ENCODE results near the gene AWAT1.
"Not testable (repeated sequence)": the region's sequence is repeated elsewhere in the genome, so short reads cannot be mapped to it uniquely, and the experiment has no call there.

Gene AWAT1

DNA sequence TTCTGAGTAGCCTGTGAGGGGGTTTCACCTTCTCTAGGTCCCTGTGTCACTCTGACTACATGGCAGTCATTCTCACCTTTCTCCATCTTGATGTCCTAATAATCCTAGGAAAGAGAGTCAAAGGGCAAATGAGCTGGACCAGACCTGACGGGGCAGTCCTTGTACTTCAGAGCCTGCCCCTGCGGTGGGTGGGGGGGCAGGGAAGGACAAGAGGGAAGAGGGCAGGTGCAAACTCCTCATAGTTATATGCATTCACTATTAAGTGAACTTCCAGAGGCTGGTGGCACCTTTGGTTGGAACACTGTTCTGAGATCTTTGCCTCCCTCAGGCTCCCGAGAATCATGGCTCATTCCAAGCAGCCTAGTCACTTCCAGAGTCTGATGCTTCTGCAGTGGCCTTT lies at the start of gene AWAT1:
TSS of gene AWAT1 (plus strand) at position 301 of the 400 bp plus-strand sequence. CDS start at position 342, 41 bp downstream.
- no peak for DNase-seq

DNA sequence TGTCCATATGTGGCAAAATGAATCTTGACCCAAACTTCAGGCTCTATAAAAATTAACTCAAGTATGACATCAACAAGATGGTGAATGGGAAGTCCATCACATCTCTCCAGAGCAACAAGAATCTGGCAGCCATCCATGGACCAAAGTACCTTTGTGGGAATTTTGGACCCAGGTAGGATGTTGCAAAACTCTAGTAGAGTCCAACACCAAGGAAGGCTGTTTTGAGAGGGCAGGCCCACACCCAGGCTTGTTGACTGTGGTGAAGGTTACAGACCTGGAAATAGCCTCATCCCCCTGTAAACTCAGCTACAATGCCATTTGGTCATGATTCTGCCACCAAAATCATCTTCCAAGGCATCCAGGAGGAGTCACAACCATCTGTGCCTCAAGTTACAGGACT lies 44.2 kb upstream of the AWAT1 start:
- no peak for DNase-seq

DNA sequence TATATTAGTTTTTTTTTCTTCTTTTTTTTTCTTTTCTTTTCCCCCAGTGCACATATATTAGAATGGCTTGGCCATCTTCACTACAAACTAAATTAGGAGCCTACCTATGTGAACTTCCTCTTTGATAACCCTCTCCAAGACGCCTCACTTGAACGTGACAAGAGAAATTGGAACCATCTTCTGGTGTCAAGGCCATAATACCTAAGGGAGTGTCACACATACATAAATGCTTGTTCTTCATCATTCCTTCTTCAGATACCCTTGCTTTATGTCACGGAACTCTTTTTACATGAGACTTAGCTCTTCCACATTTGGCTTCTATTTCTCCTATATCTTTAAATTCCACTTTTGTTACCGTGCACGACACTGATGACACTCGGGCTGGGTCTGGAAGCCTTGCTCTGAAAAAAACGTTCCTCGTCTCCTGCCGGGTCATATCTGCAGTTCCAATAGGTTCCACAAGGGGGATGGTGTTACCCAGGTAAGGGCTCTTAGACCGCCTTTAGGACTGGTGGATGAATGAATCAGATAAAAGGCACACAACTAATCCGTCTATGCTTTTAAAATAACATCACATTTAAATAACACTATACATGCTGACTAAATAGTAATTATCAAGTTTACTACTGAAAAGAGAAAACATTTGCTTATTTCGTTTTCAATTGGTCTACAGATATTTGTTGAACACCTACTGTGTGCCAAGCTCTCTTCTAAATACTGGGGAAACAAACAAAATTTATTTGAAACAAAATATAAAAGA lies 37.3 kb upstream of the AWAT1 start:
- DNase-seq = peak; percentile 82

DNA sequence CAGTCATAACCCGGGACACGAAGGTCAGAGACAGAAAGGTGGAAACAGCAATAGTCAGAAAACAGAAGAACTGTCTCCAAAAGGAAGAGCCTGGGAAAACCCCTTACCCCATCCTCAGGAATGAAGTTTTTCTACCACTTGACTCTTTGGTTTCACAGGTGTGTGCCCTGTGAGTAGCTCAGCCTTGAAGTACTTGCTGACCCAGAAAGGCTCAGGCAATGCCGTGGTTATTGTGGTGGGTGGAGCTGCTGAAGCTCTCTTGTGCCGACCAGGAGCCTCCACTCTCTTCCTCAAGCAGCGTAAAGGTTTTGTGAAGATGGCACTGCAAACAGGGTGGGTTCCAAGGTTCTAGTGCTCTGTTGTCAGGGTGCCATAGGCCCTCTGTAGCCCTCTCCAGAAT lies 32.7 kb upstream of the AWAT1 start:
- no peak for DNase-seq

DNA sequence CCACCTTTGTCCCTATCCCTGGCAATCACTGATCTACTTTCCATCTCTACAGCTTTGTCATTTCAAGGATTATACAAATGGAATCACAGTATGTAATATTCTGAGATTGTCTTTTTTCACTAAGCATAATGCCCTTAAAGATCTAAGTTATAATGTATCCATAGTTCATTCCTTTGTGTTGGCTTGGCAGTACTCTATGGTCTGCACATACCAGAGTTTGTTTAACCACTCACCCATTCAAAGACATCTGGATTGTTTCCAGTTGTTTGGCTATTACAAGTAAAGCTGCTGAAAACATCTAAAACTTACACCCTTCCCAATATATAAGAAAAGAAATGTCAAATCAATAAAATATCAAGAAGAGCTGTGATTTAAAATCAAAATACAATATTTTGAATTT lies 26.0 kb upstream of the AWAT1 start:
- no peak for DNase-seq

DNA sequence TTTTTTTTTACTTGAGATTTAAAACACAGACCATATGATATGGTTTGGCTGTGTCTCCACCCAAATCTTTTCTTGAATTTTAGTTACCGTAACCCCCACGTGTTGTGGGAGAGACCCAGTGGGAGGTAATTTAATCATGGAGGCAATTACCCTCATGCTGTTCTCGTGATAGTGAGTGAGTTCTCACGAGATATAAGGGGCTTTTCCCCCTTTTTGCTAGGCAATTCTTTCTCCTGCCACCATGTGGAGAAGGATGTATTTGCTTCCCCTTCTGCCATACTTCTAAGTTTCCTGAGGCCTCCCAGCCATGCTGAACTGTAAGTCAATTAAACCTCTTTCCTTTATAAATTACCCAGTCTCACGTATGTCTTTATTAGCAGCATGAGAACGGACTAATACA lies 24.9 kb upstream of the AWAT1 start:
- DNase-seq = peak; percentile 26

DNA sequence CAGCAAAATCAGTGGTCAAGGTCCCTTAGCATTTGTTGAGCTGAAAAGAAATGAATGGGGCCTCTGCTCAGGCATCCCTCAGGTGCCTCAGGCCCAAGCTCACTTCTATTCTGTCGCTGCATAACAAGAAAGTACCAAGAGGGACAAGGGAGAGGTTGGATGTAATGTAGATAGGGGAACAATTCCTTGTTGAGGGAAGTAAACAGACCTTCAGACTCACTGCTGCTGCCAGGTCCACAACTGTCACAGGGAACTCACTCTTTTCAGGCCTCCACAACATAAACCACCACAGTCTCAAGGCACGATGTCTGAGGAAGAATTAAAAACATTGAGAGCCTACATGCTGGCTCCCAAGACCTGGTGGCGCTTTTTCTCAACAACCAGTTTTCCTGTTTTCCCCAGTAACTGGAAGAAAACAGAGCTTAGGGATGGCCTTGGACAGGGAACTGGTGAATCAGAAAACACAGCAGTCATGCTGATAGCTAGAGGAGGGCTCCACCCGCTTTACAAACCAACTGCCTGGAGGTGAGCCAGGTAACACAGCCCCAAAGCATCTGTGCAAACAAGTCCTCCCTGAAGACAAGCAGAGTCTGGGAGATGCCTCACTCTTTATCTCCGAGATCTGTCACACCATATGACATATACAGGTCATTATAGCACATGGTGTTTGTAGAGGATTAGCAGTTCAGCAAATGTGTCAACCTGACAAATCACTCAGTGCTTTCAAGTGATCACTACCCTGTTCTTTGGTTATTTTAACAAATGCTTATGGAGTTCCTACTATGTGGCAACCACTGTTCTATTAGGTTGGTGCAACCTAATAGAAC lies 14.3 kb upstream of the AWAT1 start:
- DNase-seq = no peak

DNA sequence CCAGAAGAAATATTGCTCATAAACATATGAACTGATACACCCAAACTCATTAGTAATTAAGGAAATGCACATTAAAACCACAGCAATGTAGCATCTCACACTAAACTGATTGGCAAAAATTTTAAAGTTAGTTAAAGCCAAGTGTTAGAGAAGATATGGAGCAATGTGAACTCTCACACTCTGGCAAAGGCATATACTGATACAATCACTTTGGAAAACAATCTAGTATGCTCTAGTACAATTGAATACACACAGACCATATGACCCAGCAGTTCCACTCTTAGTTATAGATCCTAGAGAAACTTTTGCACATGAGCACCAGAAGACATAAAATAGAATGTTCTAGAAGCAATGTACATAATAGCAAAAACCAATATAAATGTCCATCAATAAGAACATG lies 8.4 kb upstream of the AWAT1 start:
- no peak for DNase-seq

DNA sequence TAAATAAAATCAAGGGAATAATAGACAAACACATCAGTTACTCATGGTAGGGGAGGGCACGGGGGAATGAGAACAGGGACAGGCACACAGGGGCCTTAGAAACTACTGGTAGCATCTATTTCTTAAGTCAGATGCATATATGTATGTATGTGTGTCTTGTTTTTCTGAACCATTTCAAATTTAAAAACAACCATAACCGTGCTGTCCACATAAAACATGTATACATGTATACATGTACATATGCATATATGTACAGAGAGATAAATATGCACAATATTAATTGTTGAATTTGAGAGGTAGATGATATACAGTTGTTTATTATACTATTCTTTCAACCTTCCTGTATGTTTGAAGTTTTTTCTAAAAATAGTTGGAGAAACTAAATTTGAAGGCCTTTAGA lies 7.8 kb upstream of the AWAT1 start:
- DNase-seq = no peak

DNA sequence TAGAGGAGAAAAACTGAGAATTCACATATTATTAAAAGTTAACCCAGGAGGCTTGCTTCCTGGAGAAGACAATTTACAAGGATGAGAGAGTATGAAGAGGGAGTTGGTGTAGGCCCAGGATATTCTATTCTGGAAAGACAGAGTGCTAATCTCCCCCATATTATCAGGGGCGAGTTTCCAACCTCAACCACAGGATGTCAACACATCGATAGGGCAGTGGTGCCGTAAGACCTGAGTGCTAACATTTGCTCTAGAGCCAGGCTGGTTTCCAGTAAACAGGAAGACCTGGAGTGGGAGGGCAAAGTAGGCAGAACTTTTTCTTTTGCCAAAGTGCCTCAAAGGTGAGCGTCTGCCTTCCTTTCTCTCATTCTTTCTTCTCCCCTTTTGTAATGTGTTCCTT lies 2.8 kb upstream of the AWAT1 start:
- peak; percentile 36 for DNase-seq

DNA sequence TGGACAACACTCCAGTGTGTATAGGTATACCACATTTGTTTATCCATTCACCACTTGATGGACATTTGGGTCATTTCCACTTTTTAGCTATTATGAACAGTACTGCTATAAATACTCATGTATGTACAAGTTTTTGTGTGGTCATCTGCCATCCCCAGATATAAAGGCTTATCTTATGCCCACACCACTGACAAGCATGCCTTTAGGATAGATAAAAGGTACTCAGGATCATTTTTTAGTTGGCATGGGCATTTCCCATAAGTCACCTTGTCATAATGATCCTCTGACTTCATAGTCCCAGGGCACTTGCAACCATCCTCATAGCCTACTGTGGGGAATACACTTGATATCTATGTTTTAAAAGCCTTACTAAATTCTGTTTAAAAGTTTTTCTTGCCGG lies 6.3 kb downstream of the AWAT1 start:
- DNase-seq = peak; percentile 4

DNA sequence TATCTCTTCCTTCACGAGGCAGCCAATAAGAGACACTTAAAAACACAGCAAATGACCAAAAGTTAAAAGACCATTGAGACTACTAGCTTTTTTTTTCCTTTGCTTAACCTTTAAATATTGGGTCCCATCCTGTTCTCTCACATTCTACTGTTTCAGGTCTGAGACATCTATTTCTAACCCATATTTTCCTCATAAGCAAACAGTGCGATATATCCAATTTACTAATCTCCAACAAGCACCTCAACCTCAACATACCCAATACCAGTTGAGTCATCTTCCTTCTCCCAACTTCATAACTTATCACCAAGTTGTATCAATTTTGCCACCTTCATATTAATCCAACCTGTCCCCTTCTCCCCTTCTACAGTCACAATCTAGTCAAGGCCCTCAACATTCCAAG lies 7.0 kb downstream of the AWAT1 start:
- DNase-seq = no peak

DNA sequence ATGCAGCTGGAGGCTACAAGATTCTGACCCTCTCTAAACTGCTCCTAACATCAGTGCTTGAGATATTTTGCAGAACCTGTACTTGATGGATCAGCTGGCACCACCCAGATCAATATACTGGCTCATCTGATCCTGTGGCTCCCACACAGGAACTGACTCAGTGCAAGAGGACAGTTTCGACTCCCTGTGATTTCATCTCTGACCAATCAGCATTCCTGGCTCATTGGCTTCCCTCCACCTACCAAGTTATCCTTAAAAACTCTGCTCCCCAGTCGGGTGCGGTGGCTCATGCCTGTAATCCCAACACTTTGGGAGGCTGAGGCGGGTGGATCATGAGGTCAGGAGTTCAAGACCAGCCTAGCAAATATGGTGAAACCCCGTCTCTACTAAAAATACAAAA lies 9.1 kb downstream of the AWAT1 start:
- not testable (repeated sequence) for DNase-seq

DNA sequence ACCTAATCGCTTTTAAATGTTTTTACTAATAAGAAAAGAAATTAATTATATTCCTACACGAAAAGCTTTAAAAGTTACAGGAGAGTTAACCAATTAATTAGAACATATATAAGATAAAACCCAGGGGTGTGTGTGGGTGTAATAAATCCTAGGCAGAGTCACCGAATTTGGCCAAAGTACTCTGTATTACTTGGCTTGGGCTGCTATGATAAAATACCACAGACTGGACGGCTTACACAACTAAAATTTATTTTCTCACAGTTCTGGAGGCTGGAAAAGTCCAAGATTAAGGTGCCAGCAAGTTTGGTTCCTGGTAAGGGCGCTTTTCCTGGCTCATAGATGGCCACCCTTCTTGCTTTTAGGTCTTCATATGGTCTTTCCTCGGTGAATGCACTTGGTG lies 10.4 kb downstream of the AWAT1 start:
- no peak for DNase-seq

DNA sequence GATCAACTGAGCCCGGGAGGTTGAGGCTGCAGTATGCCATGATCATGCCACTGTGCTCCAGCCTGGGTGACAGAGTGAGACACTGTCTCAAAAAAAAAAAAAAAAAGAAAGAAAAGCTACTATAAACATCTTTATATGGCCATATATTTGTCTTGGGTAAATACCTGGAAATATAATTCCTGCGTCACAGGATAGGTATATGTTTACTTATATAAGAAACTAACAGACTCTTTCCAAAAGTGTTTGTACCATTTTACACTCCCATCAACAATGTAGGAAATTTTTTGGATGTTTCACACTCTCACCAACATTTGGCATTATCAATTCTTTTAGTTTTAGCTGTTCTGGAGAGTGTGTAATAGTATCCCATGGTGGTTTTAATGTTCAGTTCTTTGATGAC lies 12.8 kb downstream of the AWAT1 start:
- no peak for DNase-seq

DNA sequence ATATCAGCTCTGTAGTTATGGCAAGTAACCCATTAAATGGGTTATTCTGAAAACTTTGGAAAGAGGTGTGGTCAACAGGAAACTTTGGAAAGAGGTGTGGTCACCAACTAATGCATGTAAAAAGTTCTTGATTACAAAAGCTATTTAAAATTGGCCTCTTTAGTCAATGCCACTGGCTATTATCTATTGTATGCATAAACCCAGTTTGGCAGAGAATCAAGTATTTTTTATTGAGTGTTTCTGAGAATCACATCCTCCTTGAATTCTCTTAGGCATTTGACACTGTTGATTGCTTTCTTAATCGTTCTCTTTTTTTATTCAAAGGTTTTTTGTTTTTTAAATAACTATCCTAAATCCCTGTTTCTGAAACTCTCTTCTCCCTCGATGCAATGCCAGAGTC lies 18.0 kb downstream of the AWAT1 start:
- peak; percentile 23 for DNase-seq

DNA sequence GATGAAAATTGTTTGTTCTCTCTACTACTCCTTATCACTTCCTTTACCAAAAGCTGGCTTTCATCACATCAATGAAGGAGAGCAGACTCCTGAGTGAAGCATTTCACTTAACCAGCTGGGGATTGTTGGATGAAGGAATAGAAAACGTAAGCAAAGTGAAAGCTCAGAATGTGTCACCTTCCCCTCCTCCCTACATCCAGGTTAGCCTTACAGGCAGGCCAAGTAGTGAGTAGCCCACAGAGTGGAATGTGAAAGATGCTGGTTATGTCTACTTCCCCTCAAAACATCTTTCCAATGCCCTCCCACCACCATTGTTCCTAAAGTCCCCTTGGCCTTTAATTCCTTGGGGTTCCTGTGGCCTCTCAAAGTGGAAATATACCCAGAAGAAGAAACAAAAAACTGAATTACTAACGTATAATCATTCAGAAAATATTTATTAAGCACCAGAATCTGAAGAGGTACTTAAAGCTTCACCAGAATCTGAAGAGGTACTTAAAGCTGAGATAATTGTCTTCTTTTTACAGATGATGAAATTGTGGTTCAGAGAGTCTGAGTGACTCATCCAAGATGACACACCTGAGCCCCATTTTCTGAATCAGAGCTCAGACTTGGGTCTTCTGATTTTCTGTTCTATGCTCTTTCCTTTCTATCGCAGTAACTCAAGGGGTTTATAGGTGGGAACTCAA lies 19.1 kb downstream of the AWAT1 start:
- DNase-seq = no peak

DNA sequence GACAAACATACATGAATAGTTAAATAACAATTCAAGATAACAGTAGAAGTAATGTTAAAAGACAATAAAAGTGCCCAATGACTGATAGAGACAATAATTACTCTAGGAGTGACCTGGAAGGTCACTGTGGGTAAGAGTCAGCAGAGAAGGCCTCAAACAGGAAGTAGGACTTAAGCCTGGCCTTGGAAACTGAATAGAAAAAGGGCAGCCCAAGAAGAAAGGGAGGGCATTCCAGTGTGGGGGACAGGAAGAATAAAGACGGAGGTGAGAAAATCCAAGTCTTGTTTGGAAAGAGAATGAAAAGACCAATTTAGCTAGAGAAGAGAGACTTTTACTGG lies 19.6 kb downstream of the AWAT1 start:
- no peak for DNase-seq

DNA sequence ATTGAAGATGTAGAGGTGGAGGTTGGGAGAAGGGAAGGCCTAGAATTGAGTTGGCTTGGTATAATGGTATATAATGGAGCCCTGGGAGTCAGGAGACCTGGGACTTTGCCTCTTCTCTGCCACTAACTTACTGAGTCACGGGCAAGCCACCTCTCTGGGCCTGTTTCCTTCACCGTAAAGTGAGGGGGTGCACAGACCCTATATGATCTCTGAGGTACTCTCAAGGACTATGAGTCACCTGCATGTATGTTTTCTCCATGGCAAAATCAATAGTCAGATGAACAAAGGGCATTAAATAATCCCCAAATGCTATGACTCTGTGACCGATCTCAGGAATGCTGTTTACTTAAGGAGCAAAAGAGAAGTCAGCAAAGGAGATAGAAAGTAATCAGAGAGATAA lies 20.5 kb downstream of the AWAT1 start:
- DNase-seq = no peak

DNA sequence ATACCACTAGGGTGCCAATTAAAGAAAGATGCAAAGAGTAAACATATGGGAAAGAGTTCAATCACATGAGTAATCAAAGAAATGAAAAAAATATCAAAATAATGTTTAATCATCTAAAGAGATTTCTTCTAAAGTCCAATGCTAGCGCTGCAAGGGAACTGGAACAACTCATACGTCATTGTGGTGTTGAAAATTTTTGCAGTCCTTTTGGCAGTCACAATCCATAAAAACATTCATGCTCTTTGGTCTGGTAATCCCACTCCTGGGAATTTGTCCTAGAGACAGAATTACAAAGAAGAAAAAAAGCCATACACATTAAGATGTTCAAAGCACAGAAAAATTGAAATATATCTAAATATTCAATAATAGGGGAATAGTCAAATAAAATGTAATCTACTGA lies 21.0 kb downstream of the AWAT1 start:
- no peak for DNase-seq

DNA sequence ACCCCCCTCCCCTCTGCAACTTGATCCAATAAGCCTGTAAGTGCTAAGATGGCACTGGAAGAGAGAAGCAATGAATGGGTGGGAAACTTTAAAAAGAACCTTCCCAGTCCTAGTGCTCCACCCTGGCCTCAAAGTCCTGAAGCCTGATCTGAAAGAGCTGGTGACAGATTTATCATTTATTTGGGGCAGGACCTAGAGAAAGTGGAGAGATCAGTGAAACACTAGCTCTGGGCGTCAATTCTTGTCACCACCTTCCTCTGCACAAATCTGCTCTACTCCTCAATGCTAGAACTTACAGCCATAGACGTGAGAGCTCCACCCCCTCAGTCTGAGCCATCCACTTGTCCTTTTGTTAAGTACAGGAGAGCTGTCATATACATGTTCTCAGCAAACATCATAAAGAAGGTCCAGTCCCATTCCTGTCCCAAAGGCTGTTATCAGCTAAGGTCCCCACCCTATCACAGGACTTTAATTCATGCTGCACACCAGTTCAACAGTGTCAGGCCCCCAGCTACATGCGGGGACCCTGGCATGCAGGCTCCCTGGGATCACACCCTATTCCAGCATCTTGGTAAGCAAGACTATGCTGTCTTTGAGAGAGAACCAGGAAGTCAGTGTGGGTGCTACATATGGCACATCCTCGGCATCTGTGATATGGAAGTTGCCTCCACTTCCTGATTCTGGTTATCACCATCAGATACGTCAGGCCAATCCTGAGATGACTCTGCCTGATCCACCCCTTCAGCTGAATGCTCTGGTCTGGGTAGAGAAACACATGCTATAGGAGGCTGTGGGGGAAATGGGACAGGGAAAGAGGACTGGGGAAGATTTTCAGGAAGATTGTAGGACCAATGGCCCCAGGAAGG lies 23.2 kb downstream of the AWAT1 start:
- peak; percentile 1 for DNase-seq

DNA sequence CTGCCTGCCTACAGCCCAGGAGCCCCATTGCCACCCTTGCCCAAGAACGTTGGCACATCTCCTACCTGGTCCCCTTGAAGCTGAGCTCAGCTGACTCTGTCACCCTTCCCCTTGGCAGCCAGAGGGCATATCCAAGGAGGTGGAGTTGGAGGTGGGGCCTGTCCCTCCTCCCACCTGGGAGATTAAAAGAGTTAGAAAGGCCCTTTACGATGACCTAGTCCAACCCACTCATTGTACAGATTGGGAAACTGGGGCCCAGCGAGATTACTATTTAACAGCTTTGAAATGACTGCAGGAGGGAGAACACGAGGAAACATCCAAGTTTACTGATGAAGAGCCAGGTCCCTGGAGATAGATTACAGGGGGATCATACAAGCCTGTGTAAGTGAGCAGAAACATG lies 25.6 kb downstream of the AWAT1 start, which contains the start of gene P2RY4:
TSS of gene P2RY4 (minus strand) at position 101 of the 400 bp plus-strand sequence. CDS start 580 bp downstream, outside the sequence.
- DNase-seq = no peak
